Measurements from ENCODE around the gene RASA3. TPM values are rescaled to one million over a fixed set of nuclear protein-coding genes. Genes with fewer than 3 reads are reported as not detected.
"Not testable (repeated sequence)": the region's sequence is repeated elsewhere in the genome, so short reads cannot be mapped to it uniquely, and the experiment has no call there.

RASA3 gene
- total and polyA plus RNA-seq, 12 donors = 6.8 to 16.9 (median 10.3) TPM

DNA sequence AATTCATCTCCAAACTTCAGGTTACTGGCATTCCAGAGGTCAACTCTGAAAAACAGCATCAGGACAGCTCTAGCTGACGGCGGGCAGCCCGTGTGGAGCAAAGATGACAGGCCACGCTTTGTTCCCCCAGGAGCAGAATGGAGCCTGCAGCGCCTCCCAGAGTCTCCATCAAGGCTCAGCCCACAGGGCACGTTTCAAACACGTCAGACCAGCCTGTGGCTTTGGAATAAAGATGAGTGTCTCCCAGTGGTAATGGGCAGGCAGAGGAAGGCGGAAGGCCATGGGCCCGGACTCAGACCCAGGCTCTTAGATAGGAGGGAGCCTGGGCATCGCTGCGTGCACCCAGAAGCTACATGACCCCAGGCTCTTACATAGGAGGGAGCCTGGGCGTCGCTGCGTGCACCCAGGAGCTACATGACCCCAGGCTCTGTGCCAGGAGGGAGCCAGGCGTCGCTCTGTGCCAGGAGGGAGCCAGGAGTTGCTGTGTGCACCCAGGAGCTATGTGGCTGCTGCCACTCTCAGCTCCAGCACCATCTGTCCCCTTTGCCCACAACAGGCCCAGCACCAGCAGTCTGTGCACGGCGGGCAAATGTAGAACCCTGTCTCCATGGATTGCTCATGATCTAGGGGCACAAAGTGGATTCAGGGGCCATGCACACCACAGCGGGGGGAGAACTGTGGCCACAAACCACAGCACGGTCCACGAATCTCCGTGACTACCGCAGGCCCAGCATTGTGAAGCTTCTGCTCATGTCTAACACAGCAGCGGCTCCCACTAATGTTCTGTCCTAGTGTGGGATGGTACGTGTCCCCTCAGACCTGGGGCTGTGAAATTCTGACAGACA lies 110.7 kb downstream of the RASA3 start:
- no peaks in the 10 kb centered on the region for H3K9me3 ChIP-seq
- DNase-seq = peak in 1 of 2 donors; percentile 5
- H3K4me3 ChIP-seq = no peak overlapping the region
- peaks cover 7 to 19% (median 14%) of the 10 kb centered on the region in 9 donors for H3K4me1 ChIP-seq
- no peaks in the 10 kb centered on the region for H3K27me3 ChIP-seq
- peaks cover 0 to 89% (median 9%) of the 10 kb centered on the region in 9 donors for H3K36me3 ChIP-seq
- WGBS, 2 donors = 91% methylated on average over 25 of the region's 25 CpGs
- no peak overlapping the region for H3K27ac ChIP-seq
- no peak for ATAC-seq
- intact Hi-C loops (cut with DNase I) = no loop called here
- TF ChIP-seq, protein P1, sequence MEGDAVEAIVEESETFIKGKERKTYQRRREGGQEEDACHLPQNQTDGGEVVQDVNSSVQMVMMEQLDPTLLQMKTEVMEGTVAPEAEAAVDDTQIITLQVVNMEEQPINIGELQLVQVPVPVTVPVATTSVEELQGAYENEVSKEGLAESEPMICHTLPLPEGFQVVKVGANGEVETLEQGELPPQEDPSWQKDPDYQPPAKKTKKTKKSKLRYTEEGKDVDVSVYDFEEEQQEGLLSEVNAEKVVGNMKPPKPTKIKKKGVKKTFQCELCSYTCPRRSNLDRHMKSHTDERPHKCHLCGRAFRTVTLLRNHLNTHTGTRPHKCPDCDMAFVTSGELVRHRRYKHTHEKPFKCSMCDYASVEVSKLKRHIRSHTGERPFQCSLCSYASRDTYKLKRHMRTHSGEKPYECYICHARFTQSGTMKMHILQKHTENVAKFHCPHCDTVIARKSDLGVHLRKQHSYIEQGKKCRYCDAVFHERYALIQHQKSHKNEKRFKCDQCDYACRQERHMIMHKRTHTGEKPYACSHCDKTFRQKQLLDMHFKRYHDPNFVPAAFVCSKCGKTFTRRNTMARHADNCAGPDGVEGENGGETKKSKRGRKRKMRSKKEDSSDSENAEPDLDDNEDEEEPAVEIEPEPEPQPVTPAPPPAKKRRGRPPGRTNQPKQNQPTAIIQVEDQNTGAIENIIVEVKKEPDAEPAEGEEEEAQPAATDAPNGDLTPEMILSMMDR (IDR thresholded peaks at IDR 0.05) = no peak

DNA sequence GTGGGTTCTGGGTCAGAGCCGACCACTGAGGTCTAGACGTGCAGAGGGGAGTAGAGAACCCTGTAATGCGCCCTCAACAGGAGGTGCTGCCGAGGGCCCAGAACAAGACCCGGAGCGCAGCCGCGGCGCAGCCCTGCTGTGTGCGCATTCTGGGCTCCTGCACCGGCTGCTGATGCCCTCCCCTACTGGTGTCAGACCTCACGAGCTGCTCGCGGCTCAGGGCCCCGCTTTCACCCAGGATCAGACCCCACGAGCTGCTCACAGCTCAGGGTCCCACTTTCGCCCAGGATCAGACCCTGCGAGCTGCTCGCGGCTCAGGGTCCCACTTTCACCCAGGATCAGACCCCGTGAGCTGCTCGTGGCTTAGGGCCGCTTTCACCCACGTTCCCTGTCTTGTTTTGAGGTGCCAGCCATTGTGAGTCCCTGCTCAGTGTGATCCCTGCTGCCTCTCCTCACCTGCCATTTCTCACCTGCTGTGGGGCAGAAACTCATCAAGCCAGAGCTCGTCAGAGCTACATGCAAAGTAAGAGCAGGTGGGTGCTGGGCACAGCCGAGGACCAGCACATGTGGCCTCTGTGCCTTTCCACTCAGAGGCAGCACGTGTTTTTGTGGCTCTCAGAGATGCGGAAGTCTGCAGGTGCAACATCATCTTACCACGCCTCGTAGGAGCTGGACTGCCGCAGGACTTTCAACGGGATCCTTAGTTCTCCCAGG lies 111.5 kb downstream of the RASA3 start:
- H3K4me1 ChIP-seq = peaks cover 0 to 11% (median 6%) of the 10 kb centered on the region in 9 donors
- TF ChIP-seq, protein P1 (IDR thresholded peaks at IDR 0.05) = no peak
- intact Hi-C loops (cut with DNase I) = no loop called here
- H3K27ac ChIP-seq = no peak overlapping the region
- peaks cover 0 to 89% (median 9%) of the 10 kb centered on the region in 9 donors for H3K36me3 ChIP-seq
- WGBS, 2 donors = 95 to 97% methylated on average over 32 of the region's 32 CpGs
- DNase-seq (peak in 1 of 2 donors; percentile 10), ATAC-seq (no peak)
- H3K4me3 ChIP-seq = no peak overlapping the region
- H3K27me3 ChIP-seq = no peaks in the 10 kb centered on the region
- H3K9me3 ChIP-seq = no peaks in the 10 kb centered on the region

DNA sequence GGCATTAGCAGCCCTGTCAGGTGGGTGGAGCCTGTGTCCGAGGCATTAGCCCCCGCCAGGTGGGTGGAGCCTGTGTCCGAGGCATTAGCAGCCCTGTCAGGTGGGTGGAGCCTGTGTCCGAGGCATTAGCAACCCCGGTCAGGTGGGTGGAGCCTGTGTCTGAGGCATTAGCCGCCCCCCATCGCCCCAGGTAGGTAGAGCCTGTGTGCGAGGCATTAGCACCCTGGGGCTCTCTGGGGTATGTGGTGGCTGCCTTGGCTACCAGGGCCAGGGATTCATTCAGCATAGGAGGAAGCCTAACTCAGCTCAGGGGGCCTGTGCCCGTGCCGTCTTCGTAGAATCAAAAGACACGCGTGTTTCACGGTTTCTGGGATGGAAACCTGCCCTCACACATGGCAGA lies 112.3 kb downstream of the RASA3 start:
- DNase-seq; H3K27me3 ChIP-seq; ATAC-seq; intact Hi-C loops (cut with DNase I); H3K4me3 ChIP-seq; H3K27ac ChIP-seq; H3K4me1 ChIP-seq; H3K9me3 ChIP-seq: not testable (repeated sequence)
- peaks cover 0 to 92% (median 9%) of the 10 kb centered on the region in 9 donors for H3K36me3 ChIP-seq
- WGBS, 2 donors = 96 to 98% methylated on average over 12 to 13 of the region's 14 CpGs

DNA sequence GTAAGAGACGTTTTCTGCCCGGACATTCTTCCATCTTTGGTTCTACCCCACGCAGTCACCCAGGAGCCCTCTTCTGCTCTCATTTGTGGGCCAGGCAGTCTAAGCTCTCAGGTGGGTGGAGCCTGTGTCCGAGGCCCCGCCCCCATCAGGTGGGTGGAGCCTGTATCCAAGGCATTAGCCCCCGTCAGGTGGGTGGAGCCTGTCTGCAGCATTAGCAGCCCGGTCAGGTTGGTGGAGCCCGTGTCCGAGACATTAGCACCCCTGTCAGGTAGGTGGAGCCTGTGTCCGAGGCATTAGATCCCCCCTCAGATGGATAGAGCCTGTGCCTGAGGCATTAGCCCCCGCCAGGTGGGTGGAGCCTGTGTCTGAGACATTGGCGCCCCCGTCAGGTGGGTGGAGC lies 113.1 kb downstream of the RASA3 start:
- TF ChIP-seq, protein P1 (IDR thresholded peaks at IDR 0.05) = no peak

More for the DNA sequence above, 113.1 kb downstream of the RASA3 start:
- Histone ChIP-seq H3K36me3 (peaks cover 0 to 93% (median 15%) of the 10 kb centered on the region in 9 donors), H3K27ac (no peak overlapping the region), H3K9me3 (no peaks in the 10 kb centered on the region), H3K4me1 (peaks cover 0 to 8% (median 0%) of the 10 kb centered on the region in 9 donors), H3K27me3 (no peaks in the 10 kb centered on the region), H3K4me3 (no peak overlapping the region)
- 90 to 92% methylated on average over 13 of the region's 13 CpGs for WGBS, 2 donors
- ATAC-seq (no peak), DNase-seq (no peak)
- intact Hi-C loops (cut with DNase I) = no loop called here

All from heart right ventricle (tissue), 16 donors.